ENCODE results near the gene KCNQ1. TPM values are rescaled to one million over a fixed set of nuclear protein-coding genes. Genes with fewer than 3 reads are reported as not detected.

KCNQ1 gene
- polyA plus RNA-seq, 1 donor from 2014 or later = not detected

DNA sequence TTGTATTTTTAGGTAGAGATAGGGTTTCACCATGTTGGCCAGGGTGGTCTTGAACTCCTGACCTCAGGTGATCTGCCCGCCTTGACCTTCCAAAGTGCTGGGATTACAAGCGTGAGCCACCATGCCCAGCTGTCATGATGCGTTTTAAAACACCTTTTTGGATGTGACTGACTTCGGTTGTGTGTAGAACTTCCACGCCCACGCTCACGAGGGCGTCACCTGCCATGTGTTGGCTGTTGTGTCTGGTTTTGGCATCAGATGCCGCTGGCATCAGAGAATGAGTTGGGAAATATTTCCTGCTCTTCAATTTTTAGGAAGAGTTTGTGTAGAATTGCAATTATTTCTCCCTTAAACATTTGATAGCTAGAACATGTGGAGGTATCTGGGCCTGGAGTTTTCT lies 109.1 kb downstream of the KCNQ1 start:
- no peaks in the 10 kb centered on the region for H4K20me1 ChIP-seq (ENCODE audit: insufficient read depth)
- no peak overlapping the region for H3K9ac ChIP-seq (ENCODE audit: low read length)
- H3K9me3 ChIP-seq (ENCODE audit: low read length) = no peaks in the 10 kb centered on the region
- no peak overlapping the region for H3K4me2 ChIP-seq (ENCODE audit: low read length)
- TF ChIP-seq POLR2AphosphoS5 (IDR thresholded peaks at IDR 0.05) (no peak), REST (IDR thresholded peaks at IDR 0.05; ENCODE audit: borderline replicate concordance) (no peak)
- H2AFZ ChIP-seq (ENCODE audit: low read depth, low read length) = no peak overlapping the region
- no peaks in the 10 kb centered on the region for H3K27me3 ChIP-seq (ENCODE audit: insufficient read depth, low read depth, low read length)
- H3K36me3 ChIP-seq (ENCODE audit: insufficient read depth, low read length) = no peaks in the 10 kb centered on the region
- no peaks in the 10 kb centered on the region for H3F3A ChIP-seq (ENCODE audit: insufficient read depth, low read length, poor library complexity, severe bottlenecking)
- H3K9me2 ChIP-seq (ENCODE audit: insufficient read depth, low read length) = no peaks in the 10 kb centered on the region
- no peak overlapping the region for H3K4me3 ChIP-seq (ENCODE audit: low read length)
- no peak overlapping the region for H3K27ac ChIP-seq (ENCODE audit: low read length)
- H3K79me2 ChIP-seq (replicated peaks; ENCODE audit: insufficient read depth, low read length) = no peaks in the 10 kb centered on the region

DNA sequence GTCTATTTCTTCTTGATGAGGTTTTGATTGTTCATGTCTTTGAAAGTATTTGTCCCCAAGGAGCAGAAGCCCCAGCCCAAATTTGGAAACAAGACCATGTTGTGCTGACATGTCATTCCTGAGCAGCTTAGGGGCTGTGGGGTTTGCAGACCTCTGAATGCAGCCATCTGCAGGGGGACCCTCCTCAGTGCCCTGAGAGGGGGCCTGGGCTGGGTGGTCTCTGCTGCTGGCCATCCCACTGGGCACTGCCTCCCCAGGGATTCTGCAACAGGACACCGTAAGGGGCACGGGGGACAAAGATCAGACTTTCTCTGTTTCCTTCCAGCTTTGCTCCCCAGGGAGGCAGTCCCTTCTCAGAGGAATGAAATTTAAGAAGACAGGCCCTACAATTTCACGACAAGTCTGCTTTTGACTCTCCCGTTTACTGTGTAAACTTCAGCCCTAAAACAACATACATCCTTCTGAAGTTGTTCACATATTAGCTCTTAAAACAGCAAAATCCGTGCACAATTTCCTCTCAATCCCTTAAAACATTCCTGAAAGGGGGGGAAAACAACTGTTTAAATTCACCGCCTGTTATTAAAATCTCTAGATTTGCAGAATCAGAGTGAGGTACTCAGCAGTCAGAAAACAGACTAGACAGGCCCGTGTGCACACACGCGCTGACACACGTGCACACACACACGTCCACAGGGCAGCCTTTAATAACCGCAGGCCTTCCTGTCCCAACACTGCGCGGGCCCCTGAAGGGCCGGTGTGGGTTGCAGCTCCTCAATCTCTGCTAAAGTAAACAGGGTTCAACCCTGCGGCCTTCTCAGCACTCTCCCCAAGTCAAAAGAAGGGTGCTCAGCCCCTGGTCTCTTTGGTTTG lies 109.8 kb downstream of the KCNQ1 start:
- H2AFZ ChIP-seq (ENCODE audit: low read depth, low read length) = no peak overlapping the region
- no peak overlapping the region for H3K9ac ChIP-seq (ENCODE audit: low read length)
- H3K4me3 ChIP-seq (ENCODE audit: low read length) = no peak overlapping the region
- H3K27ac ChIP-seq (ENCODE audit: low read length) = no peak overlapping the region
- H4K20me1 ChIP-seq (ENCODE audit: insufficient read depth) = no peaks in the 10 kb centered on the region
- no peaks in the 10 kb centered on the region for H3K36me3 ChIP-seq (ENCODE audit: insufficient read depth, low read length)
- no peaks in the 10 kb centered on the region for H3K9me2 ChIP-seq (ENCODE audit: insufficient read depth, low read length)
- TF ChIP-seq REST (IDR thresholded peaks at IDR 0.05; ENCODE audit: borderline replicate concordance) (no peak), MXI1 (conservative IDR thresholded peaks at IDR 0.05; ENCODE audit: poor library complexity, severe bottlenecking) (no peak), EP300 (conservative IDR thresholded peaks at IDR 0.05; ENCODE audit: poor library complexity, severe bottlenecking) (no peak), EZH2 (IDR thresholded peaks at IDR 0.05; ENCODE audit: borderline replicate concordance, insufficient read depth, low read length, poor library complexity, severe bottlenecking) (no peak), TAF1 (IDR thresholded peaks at IDR 0.05; ENCODE audit: low read depth) (no peak), RAD21 (conservative IDR thresholded peaks at IDR 0.05) (no peak), POLR2AphosphoS5 (IDR thresholded peaks at IDR 0.05) (no peak), CTCF (IDR thresholded peaks at IDR 0.05; ENCODE audit: poor library complexity, severe bottlenecking) (no peak), SMC3 (conservative IDR thresholded peaks at IDR 0.05; ENCODE audit: poor library complexity) (no peak)
- H3F3A ChIP-seq (ENCODE audit: insufficient read depth, low read length, poor library complexity, severe bottlenecking) = no peaks in the 10 kb centered on the region
- H3K27me3 ChIP-seq (ENCODE audit: insufficient read depth, low read depth, low read length) = no peaks in the 10 kb centered on the region
- no peaks in the 10 kb centered on the region for H3K9me3 ChIP-seq (ENCODE audit: low read length)
- no peaks in the 10 kb centered on the region for H3K79me2 ChIP-seq (replicated peaks; ENCODE audit: insufficient read depth, low read length)
- no peak overlapping the region for H3K4me2 ChIP-seq (ENCODE audit: low read length)

All from neural cell (in vitro differentiated cells).